K562 (cell line): Measurements from ENCODE around the gene SHFL. TPM values are rescaled to one million over a fixed set of nuclear protein-coding genes. Genes with fewer than 3 reads are reported as not detected.

Source experiments
- AFF4 ChIP-seq: sonication (generic); formaldehyde crosslinking; IDR thresholded peaks from 2 replicates; pipeline ENCODE4 v1.8.0; 2023; ENCODE audit warnings: mild to moderate bottlenecking, missing genetic modification reagents
- CHD4 ChIP-seq: fragments of 200-600 bp; sonication (generic); IDR thresholded peaks from 3 replicates; pipeline ENCODE4 v1.6.1; 2012; ENCODE audit warnings: low read depth, mild to moderate bottlenecking, mixed read lengths, low read length, inconsistent platforms; ENCODE audit not compliant: insufficient read depth, insufficient replicate concordance, poor library complexity, severe bottlenecking
- GABPB1 ChIP-seq: sonication (generic); formaldehyde crosslinking; IDR thresholded peaks from 2 replicates; pipeline ENCODE4 v1.8.0; 2022; ENCODE audit warnings: mild to moderate bottlenecking, missing genetic modification reagents
- HMGN3 ChIP-seq: IDR thresholded peaks from 2 replicates; pipeline ENCODE4 v1.6.1; 2011; ENCODE audit warnings: borderline replicate concordance, low read depth, mild to moderate bottlenecking, mixed read lengths, low read length; ENCODE audit not compliant: insufficient read length; ENCODE audit errors: extremely low read depth
- MCM5 ChIP-seq: fragments of 450-650 bp; IDR thresholded peaks from 2 replicates; pipeline ENCODE4 v1.6.1; 2016; ENCODE audit warnings: low read depth
- TAF15 ChIP-seq: fragments of 200-400 bp; formaldehyde crosslinking; IDR thresholded peaks from 2 replicates; pipeline ENCODE4 v1.6.1; 2017; ENCODE audit warnings: mild to moderate bottlenecking, low read depth, low read length, moderate library complexity
- TAL1 ChIP-seq: fragments of 450-650 bp; IDR thresholded peaks from 2 replicates; pipeline ENCODE4 v1.6.1; 2016; ENCODE audit warnings: mild to moderate bottlenecking
- YBX1 ChIP-seq: fragments of 450-650 bp; IDR thresholded peaks from 2 replicates; pipeline ENCODE4 v1.7.1; 2016; ENCODE audit warnings: mild to moderate bottlenecking
- ZFP30 ChIP-seq: fragments of 250-450 bp; sonication (Bioruptor Pico); IDR thresholded peaks from 2 replicates; pipeline ENCODE4 v1.8.0; 2022; ENCODE audit warnings: moderate library complexity, mild to moderate bottlenecking, inconsistent platforms, borderline replicate concordance
- ZNF121 ChIP-seq: sonication (generic); formaldehyde crosslinking; conservative IDR thresholded peaks from 2 replicates; pipeline ENCODE4 v1.8.0; 2022; ENCODE audit warnings: missing genetic modification reagents
- ZNF277 ChIP-seq: fragments of 250-450 bp; sonication (Bioruptor Pico); IDR thresholded peaks from 2 replicates; pipeline ENCODE4 v1.8.0; 2022; ENCODE audit warnings: inconsistent platforms, mild to moderate bottlenecking, moderate library complexity, borderline replicate concordance
- ZNF511 ChIP-seq: sonication (generic); formaldehyde crosslinking; IDR thresholded peaks from 2 replicates; pipeline ENCODE4 v1.8.0; 2022; ENCODE audit warnings: mild to moderate bottlenecking, missing genetic modification reagents
- polyA plus RNA-seq, 8 experiments: library from polyadenylated mRNA; depleted of rRNA in 4 of 8; stranded (reverse) in 5 of 8; unstranded in 3 of 8; fragments of >200 nt; fragmentation: Nextera tagmentation in 2 of 8; fragmentation: Illumina TruSeq in 1 of 8; extraction: Ambion mirVana in 2 of 8; extraction: Trizol in 1 of 8; gene quantifications; 2 replicates each; pipeline versions ENCODE4 v1.2.1 to v1.2.3, GENCODE V29; 2011 to 2014; ENCODE audit warnings: inconsistent platforms in 1 of 8, missing spikeins in 1 of 8
- total RNA-seq, 7 experiments: library from RNA; depleted of rRNA in 6 of 7; stranded (reverse); fragments of >200 nt in 6 of 7; fragmentation: Illumina TruSeq in 2 of 7; extraction: Trizol in 2 of 7; gene quantifications; 2 replicates each; pipeline versions ENCODE4 v1.2.1 to v1.2.3, GENCODE V29; 2011 to 2021; ENCODE audit warnings: low replicate concordance in 1 of 7
- TF ChIP-seq, protein P1 (sequence below): fragments of 250-450 bp; sonication (Bioruptor Pico); IDR thresholded peaks from 2 replicates; pipeline ENCODE4 v1.8.0; 2021; ENCODE audit warnings: borderline replicate concordance, mild to moderate bottlenecking, moderate library complexity; ENCODE audit not compliant: poor library complexity, severe bottlenecking
- TF ChIP-seq, protein P2 (sequence below): fragments of 250-450 bp; sonication (Bioruptor Pico); IDR thresholded peaks from 2 replicates; pipeline ENCODE4 v1.5.0; 2020; ENCODE audit warnings: mild to moderate bottlenecking

The SHFL gene
- total and polyA plus RNA-seq, 9 of the 15 experiments (the other 6 are each of a cell fraction or from before 2014, with no cell fraction given), result 1.5 to 25.7 (median 13.0) TPM

- no peak; the same call in 1 of the 2 replicates for TF ChIP-seq AFF4
- no peak for TF ChIP-seq TAL1
- no peak for TF ChIP-seq YBX1
- peak; percentile 52 for TF ChIP-seq HMGN3
- TF ChIP-seq, protein P1, sequence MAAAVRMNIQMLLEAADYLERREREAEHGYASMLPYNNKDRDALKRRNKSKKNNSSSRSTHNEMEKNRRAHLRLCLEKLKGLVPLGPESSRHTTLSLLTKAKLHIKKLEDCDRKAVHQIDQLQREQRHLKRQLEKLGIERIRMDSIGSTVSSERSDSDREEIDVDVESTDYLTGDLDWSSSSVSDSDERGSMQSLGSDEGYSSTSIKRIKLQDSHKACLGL, result peak; percentile 33
- peak; percentile 30 for TF ChIP-seq GABPB1
- TF ChIP-seq TAF15, result no peak
- 0 out of 2 replicates have a peak, but pooled peaks have one; percentile 18 for TF ChIP-seq ZNF511 (CRISPR knock-in tag)
- no peak for TF ChIP-seq CHD4
- TF ChIP-seq MCM5, result no peak
- no peak for TF ChIP-seq ZFP30 (CRISPR knock-in tag)
- TF ChIP-seq, protein P2, sequence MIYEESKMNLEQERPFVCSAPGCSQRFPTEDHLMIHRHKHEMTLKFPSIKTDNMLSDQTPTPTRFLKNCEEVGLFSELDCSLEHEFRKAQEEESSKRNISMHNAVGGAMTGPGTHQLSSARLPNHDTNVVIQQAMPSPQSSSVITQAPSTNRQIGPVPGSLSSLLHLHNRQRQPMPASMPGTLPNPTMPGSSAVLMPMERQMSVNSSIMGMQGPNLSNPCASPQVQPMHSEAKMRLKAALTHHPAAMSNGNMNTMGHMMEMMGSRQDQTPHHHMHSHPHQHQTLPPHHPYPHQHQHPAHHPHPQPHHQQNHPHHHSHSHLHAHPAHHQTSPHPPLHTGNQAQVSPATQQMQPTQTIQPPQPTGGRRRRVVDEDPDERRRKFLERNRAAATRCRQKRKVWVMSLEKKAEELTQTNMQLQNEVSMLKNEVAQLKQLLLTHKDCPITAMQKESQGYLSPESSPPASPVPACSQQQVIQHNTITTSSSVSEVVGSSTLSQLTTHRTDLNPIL, result no peak
- no peak for TF ChIP-seq ZNF277
- TF ChIP-seq ZNF121, result no peak
Measured at GRCh38 chr19:10095948-10096614, 10.0 kb downstream of the SHFL start (continued).
